ENCODE measurements around the gene PLA2G3.
A peak's percentile ranks its signal among the peaks of the same experiment; 100 is the strongest.

Gene PLA2G3

GRCh38 chr22:31086703-31087330 lies 53.5 kb downstream of the PLA2G3 start:
- DNase-seq (ENCODE audit: low read depth in 2 of 2): no peak

DNA sequence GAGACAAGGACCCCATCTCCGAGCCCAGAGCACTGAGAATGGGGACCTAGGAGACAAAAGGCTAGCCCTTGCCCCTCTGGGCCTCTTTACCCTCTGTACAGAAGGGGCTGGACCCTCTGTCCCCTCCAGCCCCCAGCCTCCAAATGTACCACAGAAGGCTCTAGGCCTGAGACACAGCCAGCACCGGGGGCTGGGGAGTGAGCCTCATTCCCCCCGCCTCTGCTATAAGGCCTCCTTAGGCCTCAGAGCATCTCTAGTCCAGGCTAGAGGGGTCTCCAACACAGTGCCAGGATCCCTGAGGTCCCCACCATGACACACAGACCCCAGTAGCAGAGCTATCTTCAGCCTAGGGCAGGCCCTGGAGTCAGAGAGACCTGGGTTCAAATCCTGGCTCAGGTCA lies 54.4 kb downstream of the PLA2G3 start:
- DNase-seq (ENCODE audit: low read depth in 2 of 2): no peak

GRCh38 chr22:31085493-31085824 lies 54.8 kb downstream of the PLA2G3 start:
- no peak for DNase-seq (ENCODE audit: low read depth in 2 of 2)

DNA sequence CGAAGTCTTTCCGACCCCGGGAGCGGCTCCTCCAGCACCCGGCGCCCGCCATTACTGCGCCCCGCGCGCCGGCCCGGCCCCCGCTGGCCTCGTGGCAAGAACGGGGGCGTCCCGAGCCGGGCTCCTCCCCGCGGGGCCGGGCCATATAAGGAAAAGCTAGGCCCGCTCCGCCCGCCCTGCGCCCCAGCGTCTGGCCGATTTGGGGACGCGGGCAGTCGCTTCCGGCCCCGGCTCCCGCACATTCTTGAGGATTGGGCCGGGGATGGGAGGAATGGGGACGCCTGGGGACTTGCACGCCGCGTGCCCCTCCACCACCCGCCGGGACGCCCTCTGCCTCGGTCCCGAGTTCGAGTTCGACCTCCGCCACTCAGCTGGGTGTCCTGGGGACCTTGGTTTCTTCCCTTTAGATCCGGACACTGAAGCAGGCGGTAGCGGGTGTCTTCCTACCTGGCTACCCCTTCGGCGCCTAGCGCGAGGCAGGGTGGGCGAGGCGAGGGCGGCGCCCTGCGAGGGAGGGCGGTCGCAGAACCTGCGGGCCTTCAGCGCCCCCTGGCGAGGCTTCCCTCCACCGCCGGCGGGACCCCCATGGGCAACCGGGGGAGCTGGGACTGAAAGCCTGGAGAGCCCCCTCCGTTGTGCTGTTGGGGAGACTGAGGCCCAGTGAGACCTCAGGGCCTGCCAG lies 55.4 kb downstream of the PLA2G3 start:
- peak; percentile 80 to 87 for DNase-seq (ENCODE audit: low read depth in 2 of 2)

All from stimulated activated CD8-positive, alpha-beta memory T cell treated with anti-CD3 and anti-CD28 coated beads, Interleukin-15, amount 100 ng/mL, for 48 hours (primary cell).